Kasumi-1 (cell line): ENCODE data around the gene UGT1A3.
"Not testable (repeated sequence)": the region's sequence is repeated elsewhere in the genome, so short reads cannot be mapped to it uniquely, and the experiment has no call there.

Experiments used
- DNase-seq, 2 experiments: peaks; one replicate each; lab custom pipeline; 2025; lab: John Stamatoyannopoulos, UW

UGT1A3 gene

DNA sequence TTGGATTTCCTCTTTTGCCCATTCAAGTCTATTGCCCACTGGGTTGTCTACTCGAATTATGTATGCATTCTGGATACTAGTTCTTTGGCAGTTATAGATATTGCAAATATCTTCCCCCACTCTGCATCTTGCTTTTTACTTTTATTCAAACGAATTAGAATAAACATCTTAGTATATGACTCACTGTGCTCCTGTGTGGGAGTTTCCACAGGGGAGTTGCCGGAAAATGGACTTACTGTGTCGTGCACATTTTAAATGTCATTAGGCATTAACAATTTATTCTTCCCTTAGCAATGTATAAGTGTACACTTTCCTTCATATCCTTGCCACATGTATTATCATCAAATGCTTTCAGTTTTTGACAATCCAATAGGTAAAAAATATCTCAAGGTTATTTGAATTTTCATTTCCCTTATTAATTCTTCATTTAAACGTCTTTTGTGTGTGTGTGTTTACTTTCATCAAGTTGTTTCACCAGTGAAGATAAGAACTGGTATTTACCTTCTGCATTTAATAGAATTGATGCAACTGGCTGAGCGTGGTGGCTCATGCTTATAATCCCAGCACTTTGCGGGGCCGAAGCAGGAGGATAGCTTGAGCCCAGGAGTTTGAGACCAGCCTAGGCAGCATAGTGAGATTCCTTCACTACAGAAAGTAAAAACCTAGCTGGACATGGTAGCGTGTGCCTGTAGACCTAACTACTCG is 20.8 kb upstream of the UGT1A3 start:
- DNase-seq, result no peak

DNA sequence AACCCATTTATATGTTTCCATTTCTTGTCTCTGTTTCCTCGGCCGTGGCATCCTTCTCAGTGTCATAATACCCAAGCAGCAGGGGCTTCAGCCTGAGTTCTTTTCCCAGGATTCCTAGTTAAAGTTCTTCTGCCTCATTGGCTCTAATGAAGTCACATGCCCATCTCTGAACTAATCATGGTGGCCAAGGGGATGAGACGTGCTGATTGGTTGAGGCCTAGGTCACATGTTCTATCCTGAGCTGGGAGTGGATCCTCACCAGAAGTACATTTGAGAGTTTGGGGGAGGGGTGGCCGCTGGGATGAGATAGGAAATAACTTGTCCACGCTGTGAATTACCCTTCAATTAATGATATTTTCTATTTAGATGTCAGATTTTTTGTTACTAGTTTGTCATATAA is 19.9 kb upstream of the UGT1A3 start:
- no peak for DNase-seq

DNA sequence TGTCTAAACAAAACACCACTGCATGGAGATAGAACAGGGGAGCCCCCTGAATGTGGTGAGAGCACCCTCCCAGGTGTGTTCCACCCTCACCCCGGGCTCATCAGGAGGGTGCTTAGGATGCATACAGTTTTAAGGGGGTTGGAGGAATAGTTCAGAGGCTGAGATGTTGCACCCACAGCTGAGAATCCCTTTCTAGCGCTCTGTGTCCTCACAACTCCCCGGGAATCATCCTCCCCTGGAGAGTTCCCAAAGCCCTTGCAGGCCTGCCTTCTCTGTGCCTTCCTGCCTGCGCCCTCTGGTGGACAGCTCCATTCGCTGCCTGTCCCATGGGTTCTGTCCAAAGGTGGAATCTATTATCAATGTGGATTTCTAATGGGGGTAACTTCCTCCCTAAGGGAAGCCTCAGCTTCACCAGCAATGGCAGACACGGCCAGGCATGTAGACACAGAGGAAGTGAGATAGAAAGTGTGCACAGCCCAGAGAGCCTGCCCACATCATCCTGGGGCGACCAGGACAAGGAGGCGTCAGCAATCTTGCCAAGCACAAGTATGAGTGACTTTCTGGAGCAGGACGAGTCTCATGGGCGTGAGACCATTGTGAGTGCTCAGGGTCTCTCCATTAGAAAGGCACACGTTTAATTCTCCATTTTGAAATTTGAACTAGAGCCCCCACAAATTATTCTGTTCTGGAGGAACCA is 17.4 kb upstream of the UGT1A3 start:
- peak; percentile 33 to 54 for DNase-seq

DNA sequence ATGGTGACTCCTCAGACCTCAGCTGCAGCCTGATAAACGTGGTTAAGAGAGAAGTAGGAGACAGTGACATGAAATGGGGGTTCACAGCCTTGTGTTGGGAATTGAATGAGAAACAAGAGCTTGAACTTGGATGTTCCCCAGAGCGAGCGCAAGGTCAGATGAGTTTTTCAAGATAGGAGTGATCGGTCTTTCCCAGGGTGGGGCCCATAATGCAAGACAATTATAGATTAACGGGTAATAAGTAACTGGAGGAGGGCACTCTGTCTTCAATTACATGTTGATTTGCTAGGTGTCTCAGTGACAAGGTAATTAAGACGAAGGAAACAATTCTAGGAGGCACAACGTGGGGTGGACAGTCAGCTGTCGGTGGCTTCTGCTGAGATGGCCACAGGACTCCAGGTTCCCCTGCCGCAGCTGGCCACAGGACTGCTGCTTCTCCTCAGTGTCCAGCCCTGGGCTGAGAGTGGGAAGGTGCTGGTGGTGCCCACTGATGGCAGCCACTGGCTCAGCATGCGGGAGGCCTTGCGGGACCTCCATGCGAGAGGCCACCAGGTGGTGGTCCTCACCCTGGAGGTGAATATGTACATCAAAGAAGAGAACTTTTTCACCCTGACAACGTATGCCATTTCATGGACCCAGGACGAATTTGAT is 16.1 kb upstream of the UGT1A3 start, which contains the start of gene UGT1A5:
UGT1A5 (plus strand) TSS at position 297 of the 651 bp plus-strand sequence; CDS start at position 382, 85 bp downstream.
- DNase-seq, result no peak

DNA sequence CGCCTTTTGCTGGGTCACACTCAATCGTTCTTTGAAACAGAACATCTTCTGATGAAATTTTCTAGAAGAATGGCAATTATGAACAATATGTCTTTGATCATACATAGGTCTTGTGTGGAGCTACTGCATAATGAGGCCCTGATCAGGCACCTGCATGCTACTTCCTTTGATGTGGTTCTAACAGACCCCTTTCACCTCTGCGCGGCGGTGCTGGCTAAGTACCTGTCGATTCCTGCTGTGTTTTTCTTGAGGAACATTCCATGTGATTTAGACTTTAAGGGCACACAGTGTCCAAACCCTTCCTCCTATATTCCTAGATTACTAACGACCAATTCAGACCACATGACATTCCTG is 15.6 kb upstream of the UGT1A3 start:
- no peak for DNase-seq

DNA sequence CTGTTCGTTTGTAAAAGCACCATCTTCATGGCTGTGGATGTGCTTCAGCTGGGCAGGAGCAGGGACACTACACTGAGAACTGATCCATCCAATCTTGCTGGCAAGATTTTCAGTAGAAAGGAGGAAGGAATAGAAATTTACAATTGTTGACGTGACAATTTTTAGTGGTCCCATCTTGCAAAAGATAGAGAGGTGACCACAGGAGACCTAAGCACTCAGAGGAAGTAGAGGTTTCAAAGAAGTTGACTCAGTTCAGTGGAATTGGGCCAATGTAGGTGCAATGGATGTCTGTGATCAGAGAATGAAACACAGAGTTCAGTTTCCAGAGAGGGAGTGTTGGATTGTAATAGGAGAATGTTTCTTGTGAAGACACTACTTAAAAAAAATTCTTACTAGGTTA is 14.7 kb upstream of the UGT1A3 start:
- no peak for DNase-seq

DNA sequence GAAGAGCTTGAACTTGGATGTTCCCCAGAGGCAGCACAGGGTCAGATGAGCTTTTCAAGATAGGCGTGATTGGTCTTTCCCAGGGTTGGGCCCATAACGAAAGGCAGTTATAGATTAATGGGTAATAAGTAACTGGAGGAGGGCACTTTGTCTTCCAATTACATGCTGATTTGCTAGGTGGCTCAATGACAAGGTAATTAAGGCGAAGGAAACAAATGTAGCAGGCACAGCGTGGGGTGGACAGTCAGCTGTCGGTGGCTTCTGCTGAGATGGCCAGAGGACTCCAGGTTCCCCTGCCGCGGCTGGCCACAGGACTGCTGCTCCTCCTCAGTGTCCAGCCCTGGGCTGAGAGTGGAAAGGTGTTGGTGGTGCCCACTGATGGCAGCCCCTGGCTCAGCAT is 10.3 kb upstream of the UGT1A3 start, which contains the start of gene UGT1A4:
UGT1A4 (plus strand) TSS at position 185 of the 400 bp plus-strand sequence; CDS start at position 270, 85 bp downstream.
- DNase-seq, result no peak

DNA sequence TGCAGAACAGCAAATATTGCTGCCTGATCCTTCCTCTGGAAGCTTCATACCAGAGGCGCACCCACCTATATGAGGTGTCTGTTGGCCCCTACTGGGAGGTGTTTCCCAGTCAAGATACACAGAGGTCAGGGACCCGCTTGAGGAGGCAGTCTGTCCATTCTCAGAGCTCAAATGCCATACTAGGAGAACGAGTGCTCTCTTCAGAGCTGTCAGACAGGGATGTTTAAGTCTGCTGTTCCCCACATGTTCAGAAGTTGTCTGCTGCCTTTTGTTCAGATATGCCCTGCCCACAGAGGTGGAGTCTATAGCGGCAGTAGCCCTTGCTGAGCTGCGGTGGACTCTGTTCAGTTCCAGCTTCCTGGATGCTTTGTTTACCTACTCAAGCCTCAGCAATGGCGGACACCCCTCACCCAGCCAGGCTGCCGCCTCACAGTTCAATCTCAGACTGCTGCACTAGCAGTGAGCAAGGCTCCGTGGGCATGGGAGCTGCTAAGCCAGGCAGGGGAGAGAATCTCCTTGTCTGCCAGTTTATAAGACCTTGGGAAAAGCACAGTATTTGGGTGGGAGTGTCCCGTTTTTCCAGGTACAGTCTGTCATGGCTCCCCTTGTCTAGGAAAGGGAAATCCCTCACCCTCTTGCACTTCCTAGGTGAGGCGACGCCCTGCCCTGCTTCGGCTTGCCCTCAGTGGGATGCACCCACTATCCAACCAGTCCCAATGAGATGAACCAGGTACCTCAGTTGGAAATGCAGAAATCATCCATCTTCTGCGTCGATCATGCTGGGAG is 8.2 kb downstream of the UGT1A3 start:
- DNase-seq, result not testable (repeated sequence)

DNA sequence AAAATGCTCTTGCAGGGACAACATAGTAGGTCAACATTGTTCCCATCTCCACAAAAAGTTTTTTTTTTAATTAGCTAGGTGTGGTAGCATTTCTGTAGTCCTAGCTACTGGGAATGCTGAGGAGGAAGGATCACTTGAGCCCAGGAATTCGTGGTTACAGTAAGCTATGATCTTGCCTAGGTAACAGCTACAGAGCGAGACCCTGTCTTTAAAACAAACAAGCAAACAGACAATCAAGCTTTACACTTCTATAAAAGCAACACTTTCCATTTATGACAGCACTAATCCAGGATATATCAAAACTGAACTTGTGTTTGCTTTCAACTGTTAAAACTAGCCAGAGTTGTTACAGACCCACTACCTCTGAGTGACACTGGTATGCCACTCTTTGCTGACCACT is 12.0 kb downstream of the UGT1A3 start:
- DNase-seq, result no peak

DNA sequence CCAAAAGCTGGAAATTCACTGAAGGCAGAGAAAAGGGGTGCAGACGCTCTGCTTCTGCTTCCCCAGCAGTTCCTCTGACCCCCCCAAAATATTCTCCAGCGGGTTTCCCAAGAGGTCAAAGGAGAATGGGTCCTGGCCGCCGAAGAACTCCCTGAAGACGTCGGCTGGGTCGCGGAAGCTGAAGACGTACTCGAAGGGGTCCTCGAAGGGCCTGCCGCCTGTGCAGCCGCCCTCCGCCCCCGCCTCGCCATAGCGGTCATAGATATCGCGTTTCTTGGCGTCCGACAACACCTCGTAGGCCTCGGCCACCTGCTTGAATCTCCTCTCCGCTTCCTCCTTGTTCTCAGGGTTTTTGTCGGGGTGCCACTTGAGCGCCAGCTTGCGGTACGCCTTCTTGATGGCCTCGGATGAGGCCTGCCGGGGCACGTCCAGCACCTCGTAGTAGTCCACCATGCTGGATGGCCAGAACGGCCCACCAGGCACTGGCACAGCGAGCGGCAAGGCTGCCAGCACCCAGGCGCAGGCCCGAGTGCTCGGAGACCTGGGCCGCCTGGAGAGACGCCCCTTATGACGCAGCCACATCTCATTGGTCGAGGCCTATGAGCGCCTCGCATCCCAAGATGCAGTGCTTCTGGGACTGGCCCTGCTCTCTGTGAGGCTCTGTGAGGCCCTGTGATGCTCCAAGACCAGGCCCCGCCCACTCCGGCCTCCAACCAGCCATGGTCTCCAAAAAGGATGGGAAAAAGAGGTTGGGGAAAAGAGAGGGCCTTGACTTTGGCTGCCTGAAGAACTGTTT is 14.8 kb downstream of the UGT1A3 start:
- no peak for DNase-seq

DNA sequence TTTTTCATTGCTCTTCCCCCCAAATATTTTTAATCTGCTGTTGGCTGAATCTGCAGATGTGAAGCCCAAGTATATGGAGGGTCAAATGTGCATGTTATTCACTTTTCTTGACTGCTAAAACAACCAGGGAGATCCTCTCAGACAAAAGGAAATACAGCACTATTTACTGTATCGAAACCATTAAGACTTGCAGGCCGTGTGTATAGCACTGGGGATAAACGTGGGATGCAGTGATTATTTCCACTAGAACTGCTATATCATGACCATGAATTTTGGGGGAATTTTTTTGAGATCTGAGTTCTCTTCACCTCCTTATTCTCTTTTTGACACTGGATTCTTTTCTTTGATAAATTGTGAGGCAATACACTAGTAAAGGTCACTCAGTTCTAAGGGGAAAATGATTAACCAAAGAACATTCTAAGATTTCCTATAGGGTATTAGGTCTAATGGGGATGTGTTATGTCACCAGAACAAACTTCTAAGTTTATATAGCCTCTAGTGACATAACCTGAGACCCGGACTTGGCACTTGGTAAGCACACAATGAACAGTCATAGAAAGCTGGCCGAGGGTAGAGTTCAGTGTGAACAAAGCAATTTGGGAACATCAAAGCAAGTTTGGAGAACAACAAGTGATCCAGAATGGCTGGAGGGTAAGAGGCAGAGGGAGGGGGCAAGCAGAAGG is 16.4 kb downstream of the UGT1A3 start:
- DNase-seq, result no peak

DNA sequence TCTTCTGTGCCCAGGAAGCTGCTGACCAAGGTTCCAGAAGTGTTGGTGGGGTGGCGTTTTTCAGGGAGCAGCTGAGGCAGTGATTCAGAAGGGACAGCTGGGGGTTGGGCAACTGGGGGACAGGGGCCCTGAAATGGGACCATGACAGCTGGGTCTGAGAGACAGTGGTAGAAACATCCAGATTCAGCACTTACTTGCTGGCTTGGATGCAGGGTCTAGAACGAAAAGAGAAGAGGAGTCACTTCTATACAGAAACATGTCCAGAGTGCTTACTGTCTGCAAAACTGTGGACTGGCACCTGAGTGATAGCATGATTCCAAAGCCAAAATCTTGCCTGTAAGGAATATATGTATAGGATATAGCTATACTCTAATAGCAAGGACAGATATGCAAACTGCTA is 17.0 kb downstream of the UGT1A3 start:
- DNase-seq, result not testable (repeated sequence)

DNA sequence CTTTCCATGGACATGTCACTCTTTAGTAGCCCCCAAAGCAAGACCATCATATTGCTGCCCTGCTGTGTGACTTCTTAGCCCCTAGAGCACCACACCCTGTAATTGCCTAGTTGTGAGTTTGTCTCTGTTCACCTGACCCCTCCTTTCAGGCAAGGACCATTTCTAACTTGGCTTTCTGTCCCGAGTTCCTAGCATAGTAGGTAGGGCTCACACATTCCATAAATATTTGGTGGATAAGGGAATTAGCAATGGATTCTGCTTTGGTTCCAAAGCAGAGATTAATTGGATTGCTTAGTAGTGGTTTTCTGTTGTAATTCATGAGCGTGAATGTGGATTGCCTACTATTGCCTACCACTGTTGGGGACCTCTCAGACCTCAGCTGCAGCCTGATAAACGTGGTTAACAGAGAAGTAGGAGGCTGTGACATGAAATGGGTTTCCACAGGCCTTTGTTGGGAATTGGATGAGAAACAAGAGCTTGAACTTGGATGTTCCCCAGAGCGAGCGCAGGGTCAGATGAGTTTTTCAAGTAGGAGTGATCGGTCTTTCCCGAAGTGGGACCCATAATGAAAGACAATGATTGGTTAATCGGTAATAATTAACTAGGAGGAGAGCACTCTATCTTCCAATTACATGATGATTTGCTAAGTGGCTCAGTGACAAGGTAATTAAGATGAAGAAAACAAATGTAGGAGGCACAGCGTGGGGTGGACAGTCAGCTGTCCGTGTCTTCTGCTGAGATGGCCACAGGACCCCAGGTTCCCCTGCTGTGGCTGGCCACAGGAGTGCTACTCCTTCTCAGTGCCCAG is 17.8 kb downstream of the UGT1A3 start:
- no peak for DNase-seq

DNA sequence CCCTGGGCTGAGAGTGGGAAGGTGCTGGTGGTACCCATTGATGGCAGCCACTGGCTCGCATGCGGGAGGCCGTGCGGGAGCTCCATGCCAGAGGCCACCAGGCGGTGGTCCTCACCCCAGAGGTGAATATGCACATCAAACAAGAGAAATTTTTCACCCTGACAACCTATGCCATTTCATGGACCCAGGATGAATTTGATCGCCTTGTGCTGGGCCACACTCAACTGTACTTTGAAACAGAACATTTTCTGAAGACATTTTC is 18.4 kb downstream of the UGT1A3 start:
- DNase-seq, result no peak

DNA sequence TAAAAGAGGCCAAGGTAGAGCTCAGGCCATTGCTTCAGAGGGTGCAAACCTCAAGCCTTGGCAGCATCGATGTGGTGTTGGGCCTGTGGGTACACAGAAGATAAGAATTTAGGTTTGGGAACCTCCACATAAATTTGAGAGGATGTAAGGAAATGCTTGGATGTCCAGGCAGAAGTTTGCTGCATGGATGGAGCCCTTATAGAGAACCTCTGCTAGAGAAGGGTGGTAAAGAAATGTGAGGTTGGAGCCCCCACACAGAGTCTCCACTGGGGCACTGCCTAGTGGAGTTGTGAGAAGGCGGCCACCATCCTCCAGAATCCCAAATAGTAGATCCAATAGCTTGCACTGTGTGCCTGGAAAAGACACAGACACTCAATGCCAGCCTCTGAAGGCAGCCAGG is 21.8 kb downstream of the UGT1A3 start:
- not testable (repeated sequence) for DNase-seq

DNA sequence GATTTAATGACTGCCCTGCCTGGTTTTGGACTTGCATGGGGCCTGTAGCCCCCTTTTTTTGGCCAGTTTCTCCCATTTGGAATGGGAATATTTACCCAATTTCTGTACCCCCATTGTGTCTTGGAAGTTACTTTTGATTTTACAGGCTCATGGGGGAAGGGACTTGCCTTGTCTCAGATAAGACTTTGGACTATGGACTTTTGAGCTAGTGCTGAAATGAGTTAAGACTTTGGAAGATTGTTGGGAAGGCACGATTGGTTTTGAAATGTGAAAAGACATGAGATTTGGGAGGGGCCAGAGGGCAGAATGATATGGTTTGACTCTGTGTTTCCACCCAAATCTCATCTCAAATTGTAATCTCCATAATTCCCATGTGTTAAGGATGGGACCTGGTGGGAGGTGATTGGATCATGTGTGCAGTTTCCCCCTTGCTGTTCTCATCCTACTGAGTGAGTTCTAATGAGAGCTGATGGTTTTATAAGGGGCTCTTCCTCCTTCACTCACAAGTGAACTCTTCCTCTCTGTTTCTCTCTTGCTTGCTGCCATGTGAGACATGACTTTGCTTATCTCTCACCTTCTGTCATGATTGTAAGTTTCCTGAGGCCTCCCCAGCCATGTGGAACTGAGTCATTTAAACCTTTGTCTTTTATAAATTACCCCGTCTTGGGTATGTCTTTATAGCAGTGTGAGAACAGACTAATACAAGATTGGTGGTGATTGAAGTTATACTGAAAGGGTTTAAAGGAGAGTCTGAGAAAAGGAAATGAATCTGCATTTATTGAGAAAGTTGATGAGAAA is 22.6 kb downstream of the UGT1A3 start:
- DNase-seq, result not testable (repeated sequence)

DNA sequence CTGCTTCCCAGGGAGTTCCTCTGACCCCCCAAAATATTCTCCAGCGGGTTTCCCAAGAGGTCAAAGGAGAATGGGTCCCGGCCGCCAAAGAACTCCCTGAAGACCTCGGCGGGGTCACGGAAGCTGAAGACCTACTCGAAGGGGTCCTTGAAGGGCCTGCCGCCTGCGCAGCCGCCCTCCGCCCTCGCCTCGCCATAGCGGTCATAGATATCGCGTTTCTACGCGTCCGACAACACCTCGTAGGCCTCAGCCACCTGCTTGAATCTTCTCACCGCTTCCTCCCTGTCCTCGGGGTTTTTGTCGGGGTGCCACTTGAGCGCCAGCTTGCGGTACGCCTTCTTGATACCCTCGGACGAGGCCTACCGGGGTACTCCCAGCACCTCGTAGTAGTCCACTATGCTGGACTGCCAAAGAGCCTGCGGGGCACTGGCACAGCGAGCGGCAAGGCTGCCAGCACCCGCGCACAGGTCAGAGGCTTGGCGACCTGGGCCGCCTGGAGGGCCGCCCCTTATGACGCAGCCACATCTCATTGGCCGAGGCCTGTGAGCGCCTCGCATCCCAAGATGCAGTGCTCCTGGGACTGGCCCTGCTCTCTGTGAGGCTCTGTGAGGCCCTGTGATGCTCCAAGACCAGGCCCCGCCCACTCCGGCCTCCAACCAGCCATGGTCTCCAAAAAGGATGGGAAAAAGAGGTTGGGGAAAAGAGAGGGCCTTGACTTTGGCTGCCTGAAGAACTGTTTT is 26.2 kb downstream of the UGT1A3 start:
- no peak for DNase-seq

DNA sequence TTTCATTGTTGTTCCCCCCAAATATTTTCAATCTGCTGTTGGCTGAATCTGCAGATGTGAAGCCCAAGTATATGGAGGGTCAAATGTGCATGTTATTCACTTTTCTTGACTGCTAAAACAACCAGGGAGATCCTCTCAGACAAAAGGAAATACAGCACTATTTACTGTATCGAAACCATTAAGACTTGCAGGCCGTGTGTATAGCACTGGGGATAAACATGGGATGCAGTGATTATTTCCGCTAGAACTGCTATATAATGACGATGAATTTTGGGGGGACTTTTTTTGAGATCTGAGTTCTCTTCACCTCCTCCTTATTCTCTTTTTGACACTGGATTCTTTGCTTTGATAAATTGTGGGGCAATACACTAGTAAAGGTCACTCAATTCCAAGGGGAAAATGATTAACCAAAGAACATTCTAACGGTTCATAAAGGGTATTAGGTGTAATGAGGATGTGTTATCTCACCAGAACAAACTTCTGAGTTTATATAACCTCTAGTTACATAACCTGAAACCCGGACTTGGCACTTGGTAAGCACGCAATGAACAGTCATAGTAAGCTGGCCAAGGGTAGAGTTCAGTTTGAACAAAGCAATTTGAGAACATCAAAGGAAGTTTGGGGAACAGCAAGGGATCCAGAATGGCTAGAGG is 27.7 kb downstream of the UGT1A3 start:
- no peak for DNase-seq
